NB4 (cell line): ENCODE results near the gene FKRP.
"Not testable (repeated sequence)": the region's sequence is repeated elsewhere in the genome, so short reads cannot be mapped to it uniquely, and the experiment has no call there.

Source experiments
- DNase-seq: peaks from one replicate; pipeline ENCODE4 v3.0.0; 2010; ENCODE audit warnings: low read depth
- H3K4me3 ChIP-seq: one replicate; pipeline ENCODE4 v1.5.1; 2011; ENCODE audit warnings: mild to moderate bottlenecking, low read depth, low read length, moderate library complexity
- MYC ChIP-seq: IDR thresholded peaks from 2 replicates; pipeline ENCODE4 v1.6.1; 2011; ENCODE audit warnings: low read depth, low read length
- POLR2A ChIP-seq: IDR thresholded peaks from 2 replicates; pipeline ENCODE4 v1.6.1; 2011; ENCODE audit warnings: mild to moderate bottlenecking; ENCODE audit not compliant: insufficient read length; ENCODE audit errors: extremely low read depth
- TF ChIP-seq, protein P1 (sequence below): IDR thresholded peaks from 2 replicates; pipeline ENCODE4 v1.6.1; 2011; ENCODE audit warnings: low read depth, low read length
- TF ChIP-seq, protein P2 (sequence below): IDR thresholded peaks from one replicate; pipeline ENCODE4 v1.5.1; 2012; ENCODE audit warnings: low read depth, low read length

Gene FKRP

DNA sequence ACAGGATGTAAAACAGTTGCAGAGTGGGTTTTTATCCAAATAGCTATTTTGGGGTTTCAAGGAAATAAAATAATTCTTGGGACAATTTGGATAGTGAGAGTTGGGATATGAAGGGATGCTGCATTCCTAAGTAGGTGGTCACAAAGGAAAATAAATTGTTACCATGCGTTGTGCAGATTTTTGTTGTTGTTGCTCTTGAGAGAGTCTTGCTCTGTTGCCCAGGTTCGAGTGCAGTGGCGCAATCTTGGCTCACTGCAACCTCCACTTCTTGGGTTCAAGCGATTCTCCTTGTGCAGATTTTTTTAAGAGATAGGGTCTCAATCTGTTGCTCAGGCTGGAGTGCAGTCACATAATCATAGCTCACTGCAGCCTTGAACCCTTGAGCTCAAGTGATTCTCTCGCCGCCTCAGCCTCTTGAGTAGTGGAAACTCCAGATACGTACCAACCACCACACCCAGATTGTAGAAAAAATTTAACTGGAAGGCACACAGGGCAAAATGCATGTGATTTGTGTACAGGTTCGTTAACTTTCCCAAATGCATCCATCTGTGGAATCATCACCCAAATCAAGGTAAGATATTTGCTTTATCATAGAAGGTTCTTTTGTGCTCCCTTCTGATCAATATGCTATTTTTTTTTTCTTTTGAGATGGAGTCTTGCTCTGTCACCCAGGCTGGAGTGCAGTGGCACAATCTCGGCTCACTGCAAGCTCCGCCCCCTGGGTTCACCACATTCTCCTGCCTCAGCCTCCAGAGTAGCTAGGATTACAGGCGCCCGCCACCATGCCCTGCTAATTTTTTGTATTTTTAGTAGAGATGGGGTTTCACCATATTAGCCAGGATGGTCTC is 26.5 kb downstream of the FKRP start:
- no peak overlapping the region for H3K4me3 ChIP-seq
- no peak for DNase-seq
- TF ChIP-seq, protein P1, sequence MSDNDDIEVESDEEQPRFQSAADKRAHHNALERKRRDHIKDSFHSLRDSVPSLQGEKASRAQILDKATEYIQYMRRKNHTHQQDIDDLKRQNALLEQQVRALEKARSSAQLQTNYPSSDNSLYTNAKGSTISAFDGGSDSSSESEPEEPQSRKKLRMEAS = no peak
- TF ChIP-seq MYC (no peak), POLR2A (no peak)
- TF ChIP-seq, protein P2, sequence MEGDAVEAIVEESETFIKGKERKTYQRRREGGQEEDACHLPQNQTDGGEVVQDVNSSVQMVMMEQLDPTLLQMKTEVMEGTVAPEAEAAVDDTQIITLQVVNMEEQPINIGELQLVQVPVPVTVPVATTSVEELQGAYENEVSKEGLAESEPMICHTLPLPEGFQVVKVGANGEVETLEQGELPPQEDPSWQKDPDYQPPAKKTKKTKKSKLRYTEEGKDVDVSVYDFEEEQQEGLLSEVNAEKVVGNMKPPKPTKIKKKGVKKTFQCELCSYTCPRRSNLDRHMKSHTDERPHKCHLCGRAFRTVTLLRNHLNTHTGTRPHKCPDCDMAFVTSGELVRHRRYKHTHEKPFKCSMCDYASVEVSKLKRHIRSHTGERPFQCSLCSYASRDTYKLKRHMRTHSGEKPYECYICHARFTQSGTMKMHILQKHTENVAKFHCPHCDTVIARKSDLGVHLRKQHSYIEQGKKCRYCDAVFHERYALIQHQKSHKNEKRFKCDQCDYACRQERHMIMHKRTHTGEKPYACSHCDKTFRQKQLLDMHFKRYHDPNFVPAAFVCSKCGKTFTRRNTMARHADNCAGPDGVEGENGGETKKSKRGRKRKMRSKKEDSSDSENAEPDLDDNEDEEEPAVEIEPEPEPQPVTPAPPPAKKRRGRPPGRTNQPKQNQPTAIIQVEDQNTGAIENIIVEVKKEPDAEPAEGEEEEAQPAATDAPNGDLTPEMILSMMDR = no peak

DNA sequence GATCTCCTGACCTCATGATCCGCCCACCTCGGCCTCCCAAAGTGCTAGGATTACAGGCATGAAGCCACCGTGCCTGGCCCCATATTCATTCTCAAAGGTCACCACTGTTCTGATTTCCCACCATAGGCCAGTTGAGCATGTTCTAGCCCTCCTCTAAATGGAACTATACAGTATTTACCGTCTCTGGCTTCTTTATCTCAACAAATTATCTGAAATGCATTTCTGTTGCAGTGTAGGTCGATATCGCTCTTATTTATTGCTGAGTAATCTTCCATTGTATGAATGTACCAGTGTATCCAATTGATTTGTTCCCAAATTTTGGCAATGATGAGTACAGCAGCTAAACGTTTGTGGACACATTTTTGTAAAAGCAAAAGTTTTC is 27.2 kb downstream of the FKRP start:
- TF ChIP-seq MYC (no peak), POLR2A (no peak)
- TF ChIP-seq, protein P1 = no peak
- no peak overlapping the region for H3K4me3 ChIP-seq
- no peak for DNase-seq

DNA sequence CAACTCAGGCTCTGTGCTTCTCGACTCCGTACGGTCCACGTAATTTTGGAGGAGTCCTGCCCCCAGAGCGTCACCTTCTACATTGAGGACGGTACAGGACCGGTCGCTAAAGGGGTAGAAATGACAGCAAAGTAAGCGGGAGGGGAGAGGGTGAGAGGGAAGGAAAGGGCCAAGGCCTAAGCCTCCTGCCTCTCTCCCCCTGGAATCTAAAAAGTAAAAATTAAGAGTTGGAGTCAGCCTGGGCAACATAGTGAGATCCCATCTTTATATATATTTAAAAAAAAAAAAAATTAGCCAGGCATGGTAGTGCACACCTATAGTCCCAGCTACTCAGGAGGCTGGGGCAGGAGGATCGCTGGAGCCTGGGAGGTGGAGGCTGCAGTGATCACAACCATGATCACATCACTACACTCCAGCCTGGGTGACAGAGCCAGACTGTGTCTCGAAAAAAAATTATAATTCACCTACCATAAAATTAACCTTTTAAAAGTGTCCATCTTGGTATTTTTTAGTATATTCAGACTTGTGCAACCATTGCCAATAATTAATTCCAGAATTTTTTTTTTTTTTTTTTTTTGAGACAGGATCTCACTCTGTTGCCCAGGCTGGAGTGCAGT is 29.9 kb downstream of the FKRP start:
- DNase-seq = no peak
- no peak for TF ChIP-seq MYC
- no peak for TF ChIP-seq POLR2A
- TF ChIP-seq, protein P2 = no peak
- TF ChIP-seq, protein P1 = no peak
- no peak overlapping the region for H3K4me3 ChIP-seq

DNA sequence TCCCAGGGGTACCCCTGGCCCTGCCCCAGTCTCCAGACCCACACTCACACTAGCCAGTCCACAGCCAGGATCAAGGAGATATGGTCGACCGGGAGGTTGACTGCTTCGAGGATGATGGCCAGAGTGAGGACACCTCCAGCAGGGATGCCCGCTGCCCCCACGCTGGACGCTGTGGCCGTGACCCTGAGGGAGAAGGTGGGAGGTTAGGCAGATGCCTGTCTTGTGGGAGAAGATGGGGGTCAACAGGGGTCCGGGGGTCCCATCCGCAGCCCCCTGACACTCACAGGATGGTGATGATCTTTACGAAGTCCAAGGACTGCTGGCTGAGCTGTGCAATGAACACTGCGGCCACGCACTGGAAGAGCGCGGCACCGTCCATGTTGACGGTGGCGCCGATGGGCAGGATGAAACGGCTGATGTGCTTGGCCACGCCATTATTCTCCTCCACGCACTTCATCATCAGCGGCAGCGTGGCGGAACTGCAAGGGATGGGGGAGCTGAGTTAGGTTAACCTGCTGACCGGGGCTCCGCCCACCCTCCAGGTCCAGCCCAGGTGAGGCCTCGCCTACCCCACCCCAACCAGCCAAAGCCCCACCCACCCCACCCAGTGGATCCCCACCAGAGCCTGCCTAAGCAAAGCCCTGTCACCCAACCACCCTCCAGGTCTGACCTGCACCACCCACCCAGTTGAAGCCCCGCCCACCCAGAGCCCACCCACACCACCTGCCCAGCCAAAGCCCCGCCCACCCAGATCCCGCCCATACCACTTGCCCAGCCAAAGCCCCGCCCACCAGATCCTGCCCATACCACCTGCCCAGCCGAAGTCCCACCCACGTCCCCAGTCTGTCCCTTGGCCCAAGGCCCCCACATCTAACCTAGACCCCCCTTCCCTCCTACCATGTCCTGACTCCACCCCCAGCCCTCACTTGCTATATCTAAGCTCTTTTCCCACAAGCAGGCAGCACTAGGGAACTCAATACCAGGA is 31.4 kb downstream of the FKRP start:
- H3K4me3 ChIP-seq = no peak overlapping the region
- TF ChIP-seq POLR2A (peak; percentile 26), MYC (no peak)
- TF ChIP-seq, protein P1 = no peak
- TF ChIP-seq, protein P2 = no peak
- peak; percentile 62 for DNase-seq

DNA sequence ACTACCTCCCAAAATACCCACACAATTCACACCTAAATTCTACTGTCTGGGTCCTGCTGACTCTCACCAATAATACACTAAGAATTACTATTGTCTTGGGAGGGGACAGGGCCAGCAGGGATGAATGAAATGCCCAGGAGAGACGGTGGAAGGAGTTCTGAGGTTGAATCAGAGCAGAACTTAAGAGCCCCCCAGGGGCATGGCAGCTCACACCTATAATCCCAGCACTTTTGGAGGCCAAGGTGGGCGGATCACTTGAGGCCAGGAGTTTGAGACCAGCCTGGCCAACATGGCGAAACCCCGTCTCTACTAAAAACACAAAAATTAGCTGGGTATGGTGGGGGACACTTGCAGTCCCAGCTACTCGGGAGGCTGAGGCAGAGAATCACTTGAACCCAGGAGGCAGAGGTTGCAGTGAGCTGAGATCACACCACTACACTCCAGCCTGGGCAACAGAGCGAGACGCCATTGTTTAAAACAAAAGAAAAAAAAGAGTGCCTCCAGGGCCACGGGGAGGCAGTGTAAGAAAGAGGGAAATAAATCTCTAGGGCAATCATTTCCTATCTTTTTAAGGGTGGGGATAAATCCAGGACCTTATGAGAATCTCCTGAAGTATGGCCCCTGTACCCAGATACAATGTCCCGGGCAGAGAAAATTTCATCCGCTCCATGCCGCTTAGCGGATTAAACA is 32.2 kb downstream of the FKRP start:
- not testable (repeated sequence) for H3K4me3 ChIP-seq, DNase-seq

DNA sequence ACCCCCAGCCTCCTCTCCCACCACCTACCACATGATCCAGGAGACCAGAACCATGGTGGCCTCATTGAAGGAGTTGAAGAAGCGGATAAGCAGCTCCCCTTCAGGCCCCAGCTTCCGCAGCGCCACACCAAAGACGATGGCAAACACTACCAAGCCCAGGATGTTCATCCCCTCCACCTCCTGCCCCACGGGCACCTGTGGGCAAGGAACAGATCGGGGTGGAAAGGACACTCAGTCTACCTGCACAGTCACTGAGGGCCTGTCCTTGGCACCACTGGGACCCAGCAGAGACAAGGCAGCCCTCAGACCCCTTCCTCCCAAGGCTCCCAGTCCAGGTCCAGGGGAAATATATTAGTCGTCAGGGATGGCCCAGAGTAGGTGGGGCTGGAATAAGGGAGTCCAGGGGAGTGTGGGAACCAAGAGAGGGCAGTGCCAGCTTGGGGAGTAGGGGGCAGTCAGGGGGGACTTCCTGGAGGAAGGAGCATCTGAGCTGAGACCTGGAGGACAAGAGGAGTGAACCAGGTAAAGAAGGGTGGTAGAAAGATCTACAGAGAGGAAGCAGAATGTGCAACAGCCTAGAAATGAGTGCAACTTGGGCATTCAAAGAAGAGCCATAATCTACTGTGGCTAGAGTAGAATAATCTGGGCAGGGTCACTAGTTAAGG is 36.6 kb downstream of the FKRP start:
- peak overlapping the region; percentile 78 for H3K4me3 ChIP-seq
- TF ChIP-seq POLR2A = no peak
- TF ChIP-seq, protein P1 = no peak
- TF ChIP-seq, protein P2 = no peak
- no peak for TF ChIP-seq MYC
- DNase-seq = no peak
